ENCODE results near the gene PLCD1.
"Not testable (repeated sequence)": the region's sequence is repeated elsewhere in the genome, so short reads cannot be mapped to it uniquely, and the experiment has no call there.

The PLCD1 gene

DNA sequence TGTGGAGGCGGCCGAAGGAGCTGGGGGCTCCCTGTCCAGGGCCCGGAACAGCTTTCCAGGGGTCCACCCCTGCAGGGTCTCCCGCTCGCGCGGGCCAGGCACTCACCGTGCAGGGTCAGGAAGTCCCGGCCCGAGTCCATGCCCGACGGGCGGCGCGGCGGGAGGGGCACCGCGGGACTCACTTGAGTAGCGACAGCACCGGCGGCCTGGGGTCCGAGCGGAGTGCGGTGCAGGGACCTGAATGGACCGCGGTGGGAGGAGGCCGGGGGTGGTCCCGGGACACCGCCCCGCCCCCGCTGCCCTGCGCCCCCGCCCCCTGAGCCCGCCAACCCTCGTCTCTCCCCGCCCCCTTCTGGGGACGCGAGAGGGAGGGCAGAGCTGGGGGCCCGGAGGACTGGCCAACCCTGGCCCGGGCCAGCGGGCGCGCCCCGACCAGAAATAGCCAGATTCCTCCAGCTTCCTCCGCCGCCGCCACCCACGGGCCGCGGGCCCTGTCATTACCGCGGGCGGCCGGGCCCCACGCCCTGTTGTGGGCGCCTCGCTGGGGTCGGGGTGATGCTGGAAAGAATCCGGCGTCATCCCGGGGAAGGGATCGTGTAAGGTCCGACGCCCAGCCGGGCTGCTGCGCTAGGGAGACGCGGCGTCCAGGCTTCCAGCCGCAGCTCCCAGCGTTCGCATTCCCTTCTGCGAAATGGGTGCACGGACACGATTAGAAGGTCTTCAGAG, at the start of gene PLCD1:
TSS of gene PLCD1 (minus strand) at position 243 of the 726 bp plus-strand sequence. CDS start at position 140, 103 bp downstream.
- DNase-seq (ENCODE audit: low spot score): peak; percentile 95

DNA sequence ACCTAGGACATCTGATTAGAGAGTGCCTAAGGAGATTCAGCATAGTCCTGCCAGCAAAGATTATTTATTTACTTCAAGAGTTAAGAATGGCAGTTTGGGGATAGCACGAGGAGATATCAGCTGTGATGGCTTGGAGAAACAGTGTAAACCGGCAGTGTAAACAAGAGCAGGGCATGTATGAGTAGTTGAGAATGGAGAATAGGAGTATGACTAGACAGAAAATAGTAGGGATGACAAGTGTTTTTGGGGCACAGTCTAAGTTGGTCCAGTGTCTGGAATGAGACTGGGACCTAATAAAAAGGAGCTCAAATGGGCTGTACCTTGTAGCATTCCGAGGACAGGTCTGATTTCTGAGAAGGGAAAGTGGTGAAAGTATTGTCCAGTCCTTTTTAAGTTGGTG, 47.6 kb upstream of the PLCD1 start:
- DNase-seq (ENCODE audit: low spot score): not testable (repeated sequence)

DNA sequence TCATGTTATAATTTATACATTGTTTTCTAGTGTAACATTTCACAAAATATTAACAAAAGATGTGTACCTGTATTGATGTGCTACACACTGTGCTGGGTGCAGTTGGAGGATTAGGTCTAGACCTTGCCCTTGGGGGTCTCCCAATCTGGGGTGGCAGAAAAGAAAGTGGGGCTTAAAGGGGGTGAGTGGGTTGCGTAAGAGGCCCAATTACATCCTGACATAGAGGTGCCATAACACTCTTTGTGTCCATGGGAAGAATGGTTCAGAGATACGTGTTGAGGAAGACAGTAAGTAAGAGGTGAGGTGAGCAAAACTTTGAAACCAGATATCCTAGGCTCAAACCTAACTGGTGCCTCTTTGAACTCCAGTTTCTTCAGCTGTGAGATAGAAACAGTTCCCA, 40.6 kb upstream of the PLCD1 start:
- no peak for DNase-seq (ENCODE audit: low spot score)

DNA sequence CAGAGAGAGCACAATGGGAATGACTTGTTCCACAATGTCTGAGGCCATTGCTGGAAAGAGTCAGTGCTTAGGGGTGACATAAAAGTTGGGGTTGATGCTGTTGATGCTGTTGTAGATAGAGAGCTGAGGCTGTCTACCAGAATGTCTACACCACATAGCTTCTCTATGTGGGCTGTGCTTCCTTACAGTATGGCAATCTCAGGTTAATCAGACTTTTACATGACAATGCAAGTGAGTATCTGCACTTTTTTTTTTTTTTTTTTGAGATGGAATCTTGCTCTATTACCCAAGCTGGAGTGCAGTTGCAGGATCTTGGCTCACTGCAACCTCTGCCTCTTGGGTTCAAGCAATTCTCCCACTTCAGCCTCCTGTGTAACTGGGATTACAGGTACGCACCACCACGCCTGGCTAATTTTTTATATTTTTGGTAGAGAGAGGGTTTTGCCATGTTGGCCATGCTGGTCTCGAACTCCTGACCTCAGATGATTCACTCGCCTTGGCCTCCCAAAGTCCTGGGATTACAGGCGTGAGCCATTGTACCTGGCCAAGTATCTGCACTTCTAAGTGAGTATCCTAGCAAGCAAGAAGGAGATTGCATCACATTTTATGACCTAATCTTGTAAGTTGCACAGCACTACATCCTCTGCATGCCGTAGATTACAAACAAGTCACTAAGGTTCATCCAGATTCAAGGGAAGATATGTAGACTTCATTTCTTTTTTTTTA, 38.2 kb upstream of the PLCD1 start:
- DNase-seq (ENCODE audit: low spot score): no peak

DNA sequence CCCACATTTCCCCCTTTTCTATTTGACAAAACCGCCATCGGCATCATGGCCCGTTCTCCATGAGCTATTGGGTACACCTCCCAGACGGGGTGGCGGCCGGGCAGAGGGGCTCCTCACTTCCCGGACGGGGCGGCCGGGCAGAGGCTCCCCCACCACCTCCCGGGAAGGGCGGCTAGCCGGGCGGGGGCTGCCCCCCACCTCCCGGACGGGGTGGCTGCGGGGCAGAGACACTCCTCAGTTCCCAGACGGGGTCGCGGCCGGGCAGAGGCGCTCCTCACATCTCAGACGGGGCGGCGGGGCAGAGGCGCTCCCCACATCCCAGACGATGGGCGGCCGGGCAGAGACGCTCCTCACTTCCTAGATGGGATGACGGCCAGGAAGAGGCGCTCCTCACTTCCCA, 35.0 kb upstream of the PLCD1 start:
- DNase-seq (ENCODE audit: low spot score): not testable (repeated sequence)

DNA sequence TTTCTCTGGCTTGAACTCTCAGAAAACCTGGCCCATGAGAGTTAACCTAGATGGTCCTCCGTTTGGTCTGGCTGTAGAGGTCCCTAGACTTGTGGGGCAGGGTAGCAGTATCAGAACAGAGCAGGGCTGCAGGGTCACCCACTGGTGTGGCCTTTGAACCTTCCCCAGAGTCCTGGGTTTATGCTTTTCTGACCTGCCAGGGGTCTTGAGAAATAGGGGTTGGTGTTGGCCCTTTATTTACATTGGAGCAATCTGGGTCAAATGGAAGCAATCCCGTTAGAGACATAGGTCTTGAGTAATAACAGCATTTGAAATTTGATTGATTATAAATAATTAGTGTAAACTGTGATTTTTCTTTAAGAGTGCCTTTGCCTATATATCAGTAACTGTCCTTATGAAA, 33.4 kb upstream of the PLCD1 start:
- DNase-seq (ENCODE audit: low spot score): no peak

DNA sequence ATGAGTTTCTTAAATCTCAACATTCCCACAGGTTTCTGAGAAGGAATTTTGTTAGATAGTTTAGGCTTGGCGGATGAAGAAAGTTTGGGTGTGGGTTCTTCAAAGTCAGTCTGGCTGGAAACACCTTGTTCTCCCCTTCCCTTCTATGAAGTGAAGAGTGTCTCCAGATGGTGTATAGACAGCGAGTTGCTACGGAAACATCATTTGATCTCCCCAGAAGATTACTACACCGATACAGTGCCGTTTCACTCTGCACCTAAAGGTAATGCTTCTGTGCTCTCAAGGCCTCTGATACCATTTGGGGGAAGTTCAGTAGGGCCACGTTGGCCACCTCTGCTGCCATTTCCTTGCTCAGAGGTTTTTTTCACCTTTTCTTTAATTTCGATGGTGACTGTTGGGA, 30.1 kb upstream of the PLCD1 start:
- DNase-seq (ENCODE audit: low spot score): no peak

DNA sequence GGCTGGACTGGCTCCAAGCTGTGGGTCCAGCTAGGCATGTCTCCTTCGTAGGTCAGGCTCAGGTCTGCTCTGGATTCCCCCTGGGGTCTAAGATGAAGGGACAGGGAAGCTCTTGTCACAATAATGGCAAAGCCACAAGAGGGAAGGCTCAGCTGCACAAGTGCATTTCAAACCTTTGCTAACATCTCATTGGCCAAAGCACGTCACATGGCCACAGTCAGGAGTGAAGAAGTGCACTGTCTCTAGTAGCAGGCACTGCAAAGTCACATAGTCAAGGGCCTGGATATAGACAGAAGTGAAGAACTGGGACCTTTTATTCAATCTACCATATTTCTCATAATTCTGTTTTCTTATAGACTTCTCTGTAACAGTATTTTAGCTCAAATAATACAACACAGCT, 29.7 kb upstream of the PLCD1 start:
- no peak for DNase-seq (ENCODE audit: low spot score)

DNA sequence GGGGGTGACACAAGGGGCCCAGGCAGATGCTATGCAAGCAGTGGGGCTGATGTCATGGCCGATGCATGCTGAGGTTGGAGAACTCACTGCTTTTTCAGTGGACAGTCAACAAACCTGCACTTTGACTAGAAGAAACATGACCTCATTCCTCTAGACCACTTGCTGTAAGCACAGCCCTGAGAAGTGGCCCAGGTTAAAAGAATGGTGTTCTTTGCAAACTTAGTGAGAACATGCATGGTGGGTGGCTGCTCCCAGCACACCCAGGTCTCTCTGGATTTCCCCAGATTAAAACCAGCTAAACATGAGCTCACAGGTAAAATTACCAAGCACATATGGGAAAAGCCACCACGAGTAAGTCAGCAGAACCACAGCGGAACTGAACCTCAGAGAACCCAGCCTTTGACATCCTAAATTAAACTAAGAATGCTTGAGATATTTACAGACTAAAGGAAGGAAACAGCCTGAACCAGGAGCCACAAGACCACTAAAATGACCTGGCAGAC, 25.1 kb upstream of the PLCD1 start:
- DNase-seq (ENCODE audit: low spot score): no peak

DNA sequence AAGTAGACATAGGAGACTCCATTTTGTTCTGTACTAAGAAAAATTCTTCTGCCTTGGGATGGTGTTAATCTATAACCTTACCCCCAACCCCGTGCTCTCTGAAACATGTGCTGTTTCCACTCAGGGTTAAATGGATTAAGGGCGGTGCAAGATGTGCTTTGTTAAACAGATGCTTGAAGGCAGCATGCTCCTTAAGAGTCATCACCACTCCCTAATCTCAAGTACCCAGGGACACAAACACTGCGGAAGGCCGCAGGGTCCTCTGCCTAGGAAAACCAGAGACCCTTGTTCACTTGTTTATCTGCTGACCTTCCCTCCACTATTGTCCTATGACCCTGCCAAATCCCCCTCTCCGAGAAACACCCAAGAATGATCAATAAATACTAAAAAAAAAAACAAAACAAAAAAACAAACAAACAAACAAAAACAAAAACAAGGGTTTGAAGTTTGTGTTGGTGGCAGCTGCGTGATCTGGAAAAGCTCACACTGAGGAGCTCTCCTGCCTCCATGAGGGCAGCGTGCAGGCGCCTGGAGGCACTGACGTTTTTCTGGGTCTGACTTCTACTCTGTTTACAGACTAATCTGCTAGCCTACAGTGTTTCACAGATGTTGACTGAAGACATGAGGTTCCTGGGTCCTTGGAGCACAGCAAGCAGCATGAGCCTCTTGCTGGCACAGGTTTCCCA, 24.5 kb upstream of the PLCD1 start:
- DNase-seq (ENCODE audit: low spot score): not testable (repeated sequence)

DNA sequence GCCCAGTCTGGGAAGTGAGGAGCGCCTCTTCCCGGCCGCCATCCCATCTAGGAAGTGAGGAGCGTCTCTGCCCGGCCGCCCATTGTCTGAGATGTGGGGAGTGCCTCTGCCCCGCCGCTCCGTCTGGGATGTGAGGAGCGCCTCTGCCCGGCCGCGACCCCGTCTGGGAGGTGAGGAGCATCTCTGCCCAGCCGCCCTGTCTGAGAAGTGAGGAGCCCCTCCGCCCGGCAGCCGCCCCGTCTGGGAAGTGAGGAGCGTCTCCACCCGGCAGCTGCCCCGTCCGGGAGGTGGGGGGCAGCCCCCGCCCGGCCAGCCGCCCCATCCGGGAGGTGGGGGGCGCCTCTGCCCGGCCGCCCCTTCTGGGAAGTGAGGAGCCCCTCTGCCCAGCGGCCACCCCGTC, 23.8 kb upstream of the PLCD1 start:
- not testable (repeated sequence) for DNase-seq (ENCODE audit: low spot score)

DNA sequence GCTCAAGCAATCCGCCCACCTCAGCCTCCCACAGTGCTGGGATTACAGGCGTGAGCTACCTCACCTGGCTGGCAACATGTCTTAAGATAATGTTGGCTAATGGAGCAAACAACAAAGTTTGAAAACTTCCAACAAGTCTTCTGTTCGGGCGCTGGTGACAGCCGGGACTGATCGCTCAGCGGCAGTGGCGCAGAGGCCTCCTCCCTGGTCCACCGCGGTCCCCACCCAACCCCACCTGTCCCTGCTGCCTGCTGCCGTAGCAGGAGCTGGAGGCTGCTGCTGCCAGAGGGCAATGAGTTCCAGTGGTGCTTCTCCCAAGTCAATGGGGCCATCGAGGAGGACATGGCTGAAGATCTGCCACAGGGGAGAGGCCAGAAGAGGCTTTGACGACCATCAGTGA, 21.7 kb upstream of the PLCD1 start:
- DNase-seq (ENCODE audit: low spot score): no peak

DNA sequence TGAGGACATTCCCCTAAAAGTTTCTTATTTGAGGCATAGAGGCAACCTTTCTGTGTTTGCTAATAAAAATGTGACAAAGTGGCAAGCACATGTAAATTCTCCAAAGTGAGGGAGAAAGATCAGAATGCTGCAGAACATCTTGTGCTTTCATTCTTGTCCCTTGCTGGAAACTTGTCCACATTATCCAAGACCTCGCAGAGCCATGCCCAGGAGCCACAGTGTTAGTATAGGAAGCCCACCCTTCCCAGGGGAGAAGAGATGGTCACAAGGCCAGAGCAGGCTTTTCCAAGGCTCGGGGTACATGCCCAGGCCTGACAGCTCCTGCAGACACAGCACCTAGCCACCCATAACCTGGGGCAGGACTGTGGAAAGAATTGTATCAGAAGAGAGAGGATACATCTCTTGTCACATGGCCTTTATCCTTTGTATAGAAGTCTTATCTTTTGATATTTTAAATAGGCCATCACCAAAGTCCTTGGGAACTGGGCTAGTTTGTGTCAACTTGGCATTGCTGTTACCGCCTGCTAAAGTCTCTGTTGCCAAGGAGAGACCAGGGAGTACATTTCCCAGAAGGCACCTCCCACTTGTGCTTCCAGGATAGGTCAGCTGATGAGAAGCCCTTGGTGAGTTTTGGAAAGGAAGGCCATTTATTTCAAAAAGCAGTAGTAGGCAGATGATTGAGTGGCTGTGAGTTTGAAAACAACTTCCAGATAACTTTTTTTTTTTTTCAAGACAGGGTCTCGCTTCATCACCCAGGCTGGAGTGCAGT, 20.1 kb upstream of the PLCD1 start:
- DNase-seq (ENCODE audit: low spot score): no peak

DNA sequence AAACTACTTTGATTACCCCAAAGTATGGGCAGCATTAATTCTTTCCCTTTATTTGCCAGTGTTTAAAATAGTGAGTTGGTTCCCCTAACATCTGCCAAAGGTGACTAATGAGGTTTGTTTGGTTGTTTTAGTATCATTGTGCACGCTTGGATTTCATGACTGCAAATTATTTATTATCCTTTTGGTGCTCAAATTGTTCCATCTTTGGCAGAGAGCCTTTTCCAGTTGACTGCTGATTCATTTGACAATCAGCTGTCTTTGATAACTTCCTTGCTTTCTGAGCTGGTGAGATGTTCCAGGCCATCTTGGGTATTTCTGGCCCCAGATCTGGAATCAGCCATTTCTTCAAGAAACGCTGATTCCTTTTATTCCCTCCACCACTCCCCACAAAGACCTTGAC, 18.5 kb upstream of the PLCD1 start:
- no peak for DNase-seq (ENCODE audit: low spot score)

DNA sequence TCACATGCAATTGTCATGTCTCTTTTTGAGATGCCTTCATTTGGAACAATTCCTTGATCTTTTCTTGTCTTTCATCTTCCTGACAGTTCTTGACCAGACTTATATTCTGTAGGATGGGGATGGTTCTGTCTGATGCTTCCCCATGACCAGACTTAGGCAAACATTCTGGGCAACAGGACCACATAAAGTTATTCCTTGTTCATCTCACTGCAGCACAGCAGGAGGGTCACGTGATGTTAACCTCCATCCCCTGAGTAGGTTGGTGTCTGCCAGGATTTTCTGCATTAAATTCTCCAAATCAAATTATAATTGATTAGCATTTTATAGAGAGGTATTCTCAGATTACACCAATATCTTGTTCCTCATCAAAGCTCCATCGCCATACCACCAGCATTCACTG, 17.4 kb upstream of the PLCD1 start:
- DNase-seq (ENCODE audit: low spot score): no peak

DNA sequence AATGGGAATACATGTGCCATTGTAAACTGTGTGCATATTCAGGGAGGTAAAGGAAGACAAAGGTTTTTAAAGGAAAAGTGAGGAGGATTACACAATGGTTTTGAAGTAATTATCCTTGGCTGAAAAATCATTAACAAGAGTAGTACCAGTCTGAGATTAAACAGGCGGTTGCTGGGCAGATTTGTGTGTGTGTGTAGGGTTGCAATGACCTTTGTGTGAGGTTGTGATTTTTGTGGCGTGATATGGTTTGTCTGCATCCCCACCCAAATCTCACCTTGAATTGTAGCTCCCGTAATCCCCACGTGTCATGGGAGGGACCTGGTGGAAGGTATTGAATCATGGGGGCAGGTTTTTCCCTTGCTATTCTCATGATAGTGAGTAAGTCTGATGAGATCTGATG, 16.6 kb upstream of the PLCD1 start:
- DNase-seq (ENCODE audit: low spot score): no peak

DNA sequence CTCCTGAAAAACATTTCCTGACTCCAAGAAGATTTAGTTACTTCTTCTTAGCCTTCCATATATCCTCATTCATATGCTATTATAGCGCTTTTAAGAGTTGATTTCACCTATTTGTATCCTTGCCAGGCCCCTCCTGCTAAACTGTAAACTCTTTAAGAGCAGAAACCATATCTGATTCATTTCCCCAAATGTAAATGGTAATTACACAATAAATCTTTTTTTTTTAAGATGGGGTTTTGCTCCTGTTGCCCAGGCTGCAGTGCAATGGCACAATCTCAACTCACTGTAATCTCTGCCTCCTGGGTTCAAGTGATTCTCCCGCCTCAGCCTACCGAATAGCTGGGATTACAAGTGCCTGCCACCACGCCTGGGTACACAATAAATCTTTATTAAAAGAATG, 14.0 kb upstream of the PLCD1 start:
- DNase-seq (ENCODE audit: low spot score): no peak

DNA sequence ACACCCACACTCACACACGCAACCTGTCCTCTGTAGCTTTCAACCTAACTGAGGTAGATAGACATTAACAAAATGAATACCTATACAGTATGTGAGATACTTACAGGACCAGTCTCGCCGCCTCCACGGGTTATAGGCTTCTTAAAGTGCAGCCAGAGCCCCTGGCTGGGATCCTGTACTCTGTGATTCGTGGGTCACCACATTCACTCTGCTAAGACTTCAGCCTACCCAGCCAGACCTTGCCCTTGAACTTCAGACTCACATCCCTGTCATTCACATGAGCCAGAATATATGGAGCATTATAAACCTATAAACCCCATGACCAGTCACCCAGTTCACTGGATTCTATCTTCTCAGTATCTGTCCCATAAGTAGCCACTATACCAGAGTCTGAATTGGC, 11.0 kb upstream of the PLCD1 start:
- no peak for DNase-seq (ENCODE audit: low spot score)

DNA sequence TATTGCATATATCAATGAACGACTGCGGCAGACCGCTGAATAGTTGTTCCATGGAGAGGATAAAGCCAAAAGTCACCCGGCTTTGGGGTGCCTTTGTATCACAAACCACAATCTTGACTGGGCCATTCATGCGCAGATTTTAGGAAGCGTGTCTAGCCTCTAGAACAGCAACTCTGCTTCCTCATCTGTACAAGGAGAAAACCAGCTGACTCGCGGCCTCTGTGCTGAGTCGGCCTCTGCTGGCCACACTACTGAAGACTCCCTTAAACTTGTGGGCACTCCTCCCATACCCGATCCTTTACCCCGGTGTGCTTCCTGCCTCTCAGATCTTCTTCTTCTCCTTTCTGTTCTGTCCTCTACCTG, 10.4 kb upstream of the PLCD1 start:
- peak; percentile 38 for DNase-seq (ENCODE audit: low spot score)

DNA sequence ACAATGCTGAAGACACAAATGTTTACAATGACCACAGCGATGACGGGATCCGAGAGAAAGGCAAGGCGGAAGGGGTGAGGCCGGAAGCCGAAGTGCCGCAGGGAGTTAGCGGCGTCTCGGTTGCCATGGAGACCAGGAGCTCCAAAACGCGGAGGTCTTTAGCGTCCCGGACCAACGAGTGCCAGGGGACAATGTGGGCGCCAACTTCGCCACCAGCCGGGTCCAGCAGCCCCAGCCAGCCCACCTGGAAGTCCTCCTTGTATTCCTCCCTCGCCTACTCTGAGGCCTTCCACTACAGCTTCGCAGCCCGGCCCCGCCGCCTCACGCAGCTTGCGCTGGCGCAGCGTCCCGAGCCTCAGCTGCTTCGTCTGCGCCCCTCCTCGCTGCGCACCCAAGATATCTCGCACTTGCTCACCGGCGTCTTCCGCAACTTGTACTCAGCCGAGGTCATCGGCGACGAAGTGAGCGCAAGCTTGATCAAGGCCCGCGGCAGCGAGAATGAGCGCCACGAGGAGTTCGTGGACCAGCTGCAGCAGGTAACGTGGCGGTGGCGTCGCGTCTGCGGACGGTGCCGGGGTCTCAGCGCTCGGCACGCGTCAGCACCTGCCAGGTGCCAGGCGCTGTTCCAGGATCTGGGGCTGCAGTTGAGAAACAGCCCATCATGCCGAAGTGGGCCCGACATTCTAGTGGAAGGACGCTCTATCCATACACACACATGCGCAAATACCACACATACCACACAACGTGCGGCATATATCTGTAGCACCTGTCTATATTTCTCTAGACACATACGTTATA, 9.9 kb upstream of the PLCD1 start, which contains the start of gene DLEC1:
TSS of gene DLEC1 (plus strand) at position 108 of the 798 bp plus-strand sequence. CDS start at position 126, 18 bp downstream.
- DNase-seq (ENCODE audit: low spot score): peak; percentile 85

DNA sequence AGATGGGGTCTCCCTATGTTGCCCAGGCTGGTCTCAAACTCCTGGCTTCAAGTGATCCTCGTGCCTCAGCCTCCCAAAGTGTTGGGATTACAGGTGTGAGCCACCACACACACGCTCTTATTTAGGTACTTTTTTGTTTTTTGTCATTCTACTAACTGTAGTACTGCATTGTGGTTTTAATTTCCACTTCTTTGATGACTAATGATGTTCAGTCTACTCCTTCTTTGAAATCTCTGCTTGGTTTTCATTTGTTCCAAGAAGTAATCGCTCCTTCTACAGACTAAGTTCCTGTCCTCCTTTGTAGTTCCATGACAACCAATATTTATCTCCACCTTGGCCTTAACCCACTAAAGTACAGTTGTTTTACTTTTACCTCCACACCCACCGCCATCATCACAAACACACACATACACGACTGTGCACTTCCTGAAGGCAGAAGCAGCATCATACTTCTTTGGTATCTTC, 9.0 kb upstream of the PLCD1 start:
- DNase-seq (ENCODE audit: low spot score): no peak
